HG02610 (cell line): ENCODE results near the gene BCAS1.

Experiments used
- ATAC-seq: cut with Tn5 transposase; IDR thresholded peaks from one replicate; pipeline ENCODE4 v1.9.1; 2021; ENCODE audit warnings: mild to moderate bottlenecking, moderate library complexity; ENCODE audit not compliant: unreplicated experiment

Gene BCAS1

DNA sequence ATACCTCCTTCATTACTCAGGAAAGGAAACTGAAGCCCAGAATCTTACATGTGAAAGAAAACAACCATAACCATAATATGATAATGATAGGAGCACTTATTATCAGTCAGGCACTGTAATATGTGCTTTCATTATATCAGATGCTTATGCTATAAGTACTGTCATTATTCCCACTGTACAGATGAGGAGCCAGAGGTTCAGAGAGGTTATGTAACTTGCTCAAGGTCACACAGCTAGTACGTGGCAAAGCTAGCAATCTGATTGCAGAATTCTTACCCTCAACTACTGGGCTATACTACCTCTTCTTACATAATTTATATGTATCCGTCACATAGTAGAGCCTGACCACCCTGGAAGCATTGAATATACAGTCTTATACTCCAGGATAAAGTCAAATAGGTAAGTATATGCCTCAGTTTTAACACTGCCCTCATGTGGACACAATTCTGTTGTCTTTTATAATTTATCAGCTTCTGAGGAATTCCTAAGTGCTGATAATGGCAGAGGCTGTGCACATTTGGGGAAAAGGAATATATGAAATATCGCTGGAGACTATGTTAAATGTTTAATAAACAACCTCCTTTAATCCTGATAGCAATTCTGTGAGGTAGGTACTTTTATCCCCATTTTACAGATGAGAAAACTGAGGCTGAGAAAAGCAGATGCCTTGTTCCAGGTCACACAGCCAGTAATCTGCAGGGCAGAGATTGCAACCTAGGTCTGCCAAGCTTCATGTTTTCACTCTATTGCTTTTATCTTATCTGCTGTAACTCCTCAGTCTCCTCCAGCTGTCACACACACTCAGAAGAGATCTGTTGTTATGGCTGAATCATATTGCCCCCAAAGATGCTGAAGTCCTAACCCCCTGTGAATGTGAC, 13.4 kb downstream of the BCAS1 start:
- ATAC-seq, result no peak

- ATAC-seq, result no peak
Observed at GRCh38 chr20:54054516-54054915, 15.9 kb downstream of the BCAS1 start.

DNA sequence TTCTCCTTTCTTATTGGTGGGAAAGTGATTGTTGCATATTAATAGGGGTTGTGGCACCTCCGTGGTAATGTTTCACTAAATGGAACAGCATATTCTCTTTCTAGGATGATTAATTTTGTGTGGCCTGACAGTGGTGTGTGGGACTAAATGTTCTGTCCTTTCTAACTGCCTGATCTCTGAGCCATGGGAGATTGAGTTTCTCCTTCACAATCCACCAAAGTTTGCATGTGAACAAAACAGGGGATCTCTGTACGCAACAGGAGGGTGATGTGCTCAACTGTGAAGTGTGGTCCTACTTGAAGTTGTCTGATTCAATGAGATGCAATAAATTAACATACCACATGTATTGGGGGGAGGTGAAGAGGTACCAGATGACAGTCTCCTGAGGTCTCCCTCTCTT, 19.3 kb downstream of the BCAS1 start:
- no peak for ATAC-seq

DNA sequence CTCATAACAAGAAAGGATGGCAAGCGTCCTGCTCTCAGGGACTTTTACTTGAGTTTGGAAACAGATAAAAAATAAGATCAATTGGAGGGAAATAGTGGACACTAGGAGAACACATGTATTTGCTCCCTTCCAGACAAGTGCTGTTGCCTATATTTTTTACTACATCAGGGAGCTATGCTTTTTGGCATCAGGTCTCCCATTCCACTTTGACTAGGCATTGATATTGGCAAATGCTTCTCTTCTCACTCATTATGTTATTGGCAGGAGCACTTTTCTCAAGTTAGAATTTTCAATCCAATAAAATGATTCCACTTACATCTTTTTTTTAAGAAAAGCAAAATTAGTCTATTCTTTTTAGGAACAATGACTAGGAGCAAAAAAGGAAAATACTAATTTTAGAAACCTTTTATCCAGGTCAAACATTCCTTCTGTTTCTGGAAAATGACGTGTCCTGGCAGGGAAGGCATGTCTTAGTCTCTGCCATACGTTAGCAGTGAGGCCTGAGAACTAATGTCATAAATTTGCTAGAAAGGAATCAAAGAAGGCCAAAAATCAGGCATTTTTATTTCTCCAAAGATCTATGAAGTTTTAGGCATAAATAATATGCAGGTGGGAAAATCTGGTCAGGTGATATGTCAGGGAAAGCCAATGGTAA, 21.4 kb downstream of the BCAS1 start:
- no peak for ATAC-seq

- no peak for ATAC-seq
Observed at GRCh38 chr20:54048481-54048880, 21.9 kb downstream of the BCAS1 start.

DNA sequence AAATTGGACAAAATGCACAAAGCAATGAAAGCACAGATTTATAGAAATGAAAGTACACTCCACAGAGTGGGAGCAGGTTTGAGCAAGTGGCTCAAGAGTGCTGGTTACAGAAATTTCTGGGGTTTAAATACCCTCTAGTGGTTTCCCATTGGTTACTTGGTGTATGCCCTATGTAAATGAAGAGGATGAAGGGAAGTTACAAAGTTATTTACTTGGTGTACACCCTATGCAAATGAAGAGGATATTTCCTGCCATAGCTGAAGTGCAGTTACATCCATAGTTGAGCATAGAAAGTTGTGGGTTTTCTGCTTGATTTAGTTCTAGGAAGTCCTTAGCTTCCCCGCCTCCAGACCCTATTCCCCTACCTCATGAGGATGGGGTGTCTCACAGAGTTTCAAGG, 22.7 kb downstream of the BCAS1 start:
- no peak for ATAC-seq

DNA sequence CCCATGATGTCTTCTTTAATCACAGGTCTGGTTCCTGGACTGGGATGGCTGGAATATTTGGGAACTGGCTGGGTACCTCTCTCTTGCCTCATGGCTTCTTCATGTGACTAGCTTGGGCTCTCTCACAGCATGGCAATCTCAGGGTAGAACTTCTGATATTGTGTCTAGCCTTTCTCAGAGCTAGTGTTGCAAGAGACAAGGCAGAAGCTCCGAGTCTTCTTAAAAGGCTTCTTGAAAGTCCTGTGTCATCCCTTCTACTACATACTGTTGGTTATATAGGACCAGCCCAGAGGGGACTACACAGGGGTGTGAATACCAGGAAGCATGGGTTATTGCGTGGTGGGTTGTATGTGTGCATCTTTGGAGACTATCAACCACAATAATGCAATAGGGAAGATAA, 23.3 kb downstream of the BCAS1 start:
- no peak for ATAC-seq

- ATAC-seq, result peak; percentile 89
Observed at GRCh38 chr20:54044156-54044555, 26.2 kb downstream of the BCAS1 start.

- ATAC-seq, result no peak
Observed at GRCh38 chr20:54043076-54043967, 27.1 kb downstream of the BCAS1 start.

- no peak for ATAC-seq
Observed at GRCh38 chr20:54042021-54042420, 28.4 kb downstream of the BCAS1 start.

DNA sequence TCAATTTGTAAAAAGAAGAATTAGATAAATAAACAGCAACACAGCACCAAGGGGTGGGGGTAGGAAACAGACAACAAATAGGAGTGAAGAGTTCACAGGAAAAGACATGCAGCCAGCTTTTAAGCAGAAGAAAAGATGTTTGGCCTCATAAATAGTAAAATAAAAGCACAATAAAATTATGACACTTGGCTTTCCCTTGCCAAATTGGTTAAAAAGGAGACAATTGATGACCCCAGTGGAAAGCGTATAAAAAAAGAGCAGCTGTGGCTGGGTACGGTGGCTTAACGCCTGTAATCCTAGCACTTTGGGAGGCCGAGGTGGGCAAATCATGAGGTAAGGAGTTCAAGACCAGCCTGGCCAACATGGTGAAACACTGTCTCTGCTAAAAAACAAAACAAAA, 29.1 kb downstream of the BCAS1 start:
- ATAC-seq, result no peak

DNA sequence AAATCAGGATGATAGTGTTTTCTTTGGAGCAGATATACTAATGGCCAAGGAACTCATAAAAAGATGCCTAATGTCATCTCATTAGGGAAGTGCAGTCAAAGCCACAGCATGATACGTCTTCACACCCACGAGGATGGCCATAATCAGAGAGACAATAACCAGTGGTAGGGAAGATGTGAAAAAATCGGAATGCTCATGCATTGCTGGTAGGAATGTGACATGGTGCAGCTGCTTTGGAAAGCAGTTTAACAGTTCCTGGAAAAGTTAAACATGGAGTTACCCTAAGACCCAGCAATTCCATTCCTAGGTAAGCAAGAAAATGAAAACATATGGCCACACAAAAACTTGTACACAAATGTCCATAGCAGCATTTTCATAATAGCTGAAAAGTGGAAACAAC, 29.9 kb downstream of the BCAS1 start:
- no peak for ATAC-seq

DNA sequence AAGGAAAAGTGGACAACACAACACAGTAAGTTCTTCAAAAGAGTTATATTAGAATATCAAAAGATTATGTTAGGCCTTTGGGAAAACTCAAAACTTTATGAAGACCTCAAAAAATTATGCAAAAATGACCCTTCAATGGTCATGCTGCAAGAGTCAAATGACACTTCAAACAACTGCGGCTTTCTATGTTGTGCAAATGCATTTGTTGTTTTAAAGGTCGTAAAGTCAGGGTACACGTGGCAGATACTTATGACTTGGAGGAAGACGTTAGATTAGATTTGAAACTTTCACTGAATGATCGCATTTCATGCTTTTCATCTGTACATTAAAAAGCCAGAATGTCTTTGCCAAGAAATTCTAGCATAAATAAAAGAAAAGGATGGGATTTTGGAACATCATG, 31.4 kb downstream of the BCAS1 start:
- ATAC-seq, result no peak

GRCh38 chr20:54037525-54037924, 32.9 kb downstream of the BCAS1 start:
- ATAC-seq, result no peak

GRCh38 chr20:54029643-54030042, 40.8 kb downstream of the BCAS1 start:
- ATAC-seq, result no peak

DNA sequence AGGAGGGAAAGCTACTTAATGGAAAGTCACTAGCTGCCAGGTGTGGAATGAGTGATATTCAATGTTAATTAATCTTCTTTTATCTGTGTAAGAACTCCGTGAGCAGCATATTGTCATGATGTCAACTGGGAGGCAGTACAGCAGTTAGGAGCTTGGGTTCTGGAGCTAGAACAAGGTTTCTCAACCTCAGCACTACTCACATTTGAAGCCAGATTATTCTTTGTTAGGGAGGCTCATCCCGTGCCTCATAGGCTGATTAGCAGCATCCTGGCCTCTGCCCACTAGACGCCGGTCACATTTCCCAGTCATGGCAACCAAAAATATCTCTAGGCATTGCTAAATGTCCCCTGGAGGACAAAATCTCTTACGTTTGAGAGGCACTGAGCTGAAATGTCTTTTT, 41.2 kb downstream of the BCAS1 start:
- ATAC-seq, result no peak

DNA sequence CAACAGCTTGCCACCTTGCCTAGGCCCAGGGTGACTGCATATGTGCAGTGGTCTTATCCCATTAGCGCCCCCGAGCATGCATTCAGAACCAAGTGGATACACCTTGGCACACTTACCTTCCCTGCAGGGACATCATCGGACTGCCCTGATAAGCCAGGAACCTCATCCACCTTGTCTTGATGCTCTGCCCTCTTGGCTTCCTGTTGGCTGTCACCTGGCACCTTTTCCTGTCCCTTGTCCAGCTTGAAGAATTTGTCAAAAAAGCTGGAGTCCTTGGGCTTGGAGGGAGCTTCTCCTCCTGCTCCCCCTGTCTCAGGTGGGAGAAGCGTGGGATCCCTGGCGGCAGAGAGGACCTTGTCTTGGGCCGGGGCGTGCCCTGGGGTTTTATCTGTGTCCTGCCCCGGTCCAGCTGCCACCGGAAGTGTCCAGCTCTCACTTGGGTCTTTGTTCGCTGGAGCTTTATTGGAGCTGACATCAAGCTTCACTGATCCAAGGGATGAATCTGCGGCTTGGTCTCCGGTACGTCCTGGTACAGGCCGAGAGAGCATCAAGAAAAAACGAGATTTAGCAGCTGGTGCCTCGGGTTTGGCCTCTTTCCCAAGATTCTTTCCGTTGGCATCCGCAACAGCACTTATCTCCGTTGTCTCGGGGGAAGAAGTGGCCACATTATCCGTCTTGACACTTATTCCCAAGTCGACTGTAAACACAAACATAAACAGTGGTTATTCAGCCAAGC, 42.0 kb downstream of the BCAS1 start:
- ATAC-seq, result no peak

DNA sequence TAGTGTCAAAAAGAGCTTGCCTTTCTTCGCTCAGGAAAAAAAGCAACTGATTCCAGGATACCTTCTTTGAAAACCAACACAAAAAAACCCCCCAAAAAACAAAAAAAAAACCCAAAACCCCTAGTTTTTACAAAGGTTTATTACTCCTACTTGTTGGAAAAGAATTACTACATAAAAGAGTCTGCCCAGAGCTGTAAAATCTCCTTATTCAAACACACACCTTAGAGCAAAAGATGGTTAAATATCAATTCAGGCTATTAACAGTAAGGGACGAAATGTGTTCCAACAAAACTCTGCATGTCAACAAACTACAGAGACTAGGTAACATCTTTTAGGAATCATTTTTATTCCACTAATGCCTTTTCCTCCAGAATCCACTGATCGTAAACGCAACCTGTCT, 42.7 kb downstream of the BCAS1 start:
- ATAC-seq, result no peak

DNA sequence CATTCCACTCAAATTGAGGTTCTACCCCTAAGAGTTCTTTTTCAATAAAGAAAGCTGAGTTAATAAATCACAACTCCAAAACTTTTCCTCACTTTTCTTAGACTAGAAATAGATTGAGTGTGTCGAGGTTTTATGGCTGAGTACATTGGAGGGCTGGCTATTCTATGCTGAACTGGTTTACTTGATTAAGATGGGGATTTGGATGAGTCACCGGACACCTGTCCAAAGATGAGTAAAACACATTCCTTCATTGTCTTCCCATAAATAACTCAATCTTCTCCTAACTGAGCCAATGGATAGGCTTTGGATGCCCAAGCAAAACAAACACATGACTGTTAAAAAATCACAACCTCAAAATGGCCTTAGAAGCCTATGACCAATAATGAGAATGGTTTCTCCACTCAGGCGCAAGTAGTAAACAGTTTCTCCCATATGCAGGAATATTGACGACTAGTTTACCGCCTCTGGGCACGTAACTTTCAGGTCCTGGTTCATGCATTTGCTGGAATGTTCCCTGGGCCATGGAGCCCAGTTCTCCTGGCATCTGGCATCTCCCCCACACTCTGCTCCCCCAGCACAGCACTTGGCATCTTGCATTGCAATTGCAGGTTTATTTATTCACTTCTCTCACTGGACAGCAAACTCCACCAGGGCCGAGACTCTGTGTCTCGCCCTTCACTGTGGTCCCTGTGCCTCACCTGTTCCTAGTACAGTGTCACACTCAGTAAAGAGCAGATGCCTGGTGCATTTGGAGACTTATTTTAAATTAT, 43.9 kb downstream of the BCAS1 start:
- ATAC-seq, result no peak

GRCh38 chr20:54025251-54025771, 45.1 kb downstream of the BCAS1 start:
- ATAC-seq, result no peak
